ENCODE measurements around the gene TBC1D5.

TBC1D5 gene

DNA sequence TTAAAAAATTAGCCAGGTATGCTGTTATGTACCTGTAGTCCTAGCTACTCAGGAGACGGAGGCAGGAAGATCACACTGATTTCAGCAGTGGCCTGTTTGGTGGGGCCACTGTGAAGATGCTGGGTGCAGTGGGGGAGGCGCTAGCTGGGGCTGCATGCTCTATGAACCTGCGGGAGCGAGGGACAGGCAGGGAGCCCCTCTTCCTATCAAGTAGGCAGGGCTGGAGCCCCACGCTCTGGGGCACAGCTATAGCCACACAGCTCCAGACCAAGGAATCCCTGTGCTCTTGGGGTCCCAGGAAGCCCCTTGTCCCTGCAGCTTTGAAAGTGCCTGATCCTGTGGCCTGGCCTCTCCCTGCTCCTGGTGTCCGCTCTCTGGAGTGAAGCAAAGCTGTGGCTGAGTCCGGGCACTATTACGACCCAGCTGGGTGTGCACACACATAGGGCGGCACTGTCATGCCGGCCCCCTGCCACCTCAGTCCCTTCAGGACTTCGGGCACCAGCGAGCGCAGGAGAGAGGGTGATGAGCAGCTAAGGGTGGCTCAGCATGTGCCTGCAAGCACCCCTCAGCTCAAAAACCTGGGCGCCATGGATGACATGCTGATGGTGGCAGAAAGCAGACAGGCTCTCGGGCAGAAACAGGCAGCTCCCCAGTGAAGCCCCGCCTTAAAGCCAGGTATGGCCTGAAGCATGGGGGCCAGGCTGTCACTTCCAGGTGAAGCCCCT is 262.6 kb downstream of the TBC1D5 start:
- peaks cover 10% of the 10 kb centered on the region for H3K79me1 ChIP-seq (replicated peaks; ENCODE audit: low read length, poor library complexity, severe bottlenecking)
- no peak overlapping the region for H4K8ac ChIP-seq (ENCODE audit: low read length)
- no peak for DNase-seq
- no peak overlapping the region for H2BK5ac ChIP-seq (ENCODE audit: low read depth, low read length, poor library complexity, severe bottlenecking)
- no peak overlapping the region for H3K18ac ChIP-seq (ENCODE audit: low read depth in 1 of 2, low read length in 2 of 2)
- H3K27ac ChIP-seq (ENCODE audit: low read length, poor library complexity, severe bottlenecking): no peak overlapping the region
- no peak overlapping the region for H3K14ac ChIP-seq (ENCODE audit: low read length in 2 of 2)
- no peak overlapping the region for H2BK12ac ChIP-seq (ENCODE audit: low read length in 2 of 2)
- no peak overlapping the region for H3K4me2 ChIP-seq (ENCODE audit: low read length, poor library complexity, severe bottlenecking)
- H2AFZ ChIP-seq (ENCODE audit: low read depth, low read length): no peak overlapping the region
- WGBS: 98% methylated on average over 16 of the region's 16 CpGs
- no peak overlapping the region for H3K23ac ChIP-seq (ENCODE audit: low read length in 2 of 2)
- H3K9me3 ChIP-seq (ENCODE audit: control insufficient read depth, low read length): no peaks in the 10 kb centered on the region
- no peak overlapping the region for H2BK120ac ChIP-seq (ENCODE audit: low read depth, low read length)
- H3K36me3 ChIP-seq (ENCODE audit: control insufficient read depth in 1 of 2, insufficient read depth in 2 of 2, low read depth in 1 of 2, low read length in 2 of 2): peaks cover 10 to 16% of the 10 kb centered on the region in 2 experiments
- H3K9ac ChIP-seq (ENCODE audit: low read length): no peak overlapping the region
- H4K91ac ChIP-seq (ENCODE audit: low read length): no peak overlapping the region
- no peaks in the 10 kb centered on the region for H3K27me3 ChIP-seq (ENCODE audit: control insufficient read depth in 1 of 2, insufficient read depth in 1 of 2, low read length in 2 of 2)
- no peak overlapping the region for H2AK5ac ChIP-seq (ENCODE audit: low read length, severe bottlenecking)
- H2BK15ac ChIP-seq (ENCODE audit: low read depth, poor library complexity, severe bottlenecking): no peak overlapping the region
- H3K4me3 ChIP-seq (ENCODE audit: insufficient read depth in 1 of 2, low read depth in 1 of 2, low read length in 2 of 2): no peak overlapping the region
- no peaks in the 10 kb centered on the region for H3K4me1 ChIP-seq (ENCODE audit: control insufficient read depth, insufficient read depth, low read depth, low read length)
- no peak overlapping the region for H3K4ac ChIP-seq (ENCODE audit: low read depth in 1 of 2, low read length in 2 of 2)

DNA sequence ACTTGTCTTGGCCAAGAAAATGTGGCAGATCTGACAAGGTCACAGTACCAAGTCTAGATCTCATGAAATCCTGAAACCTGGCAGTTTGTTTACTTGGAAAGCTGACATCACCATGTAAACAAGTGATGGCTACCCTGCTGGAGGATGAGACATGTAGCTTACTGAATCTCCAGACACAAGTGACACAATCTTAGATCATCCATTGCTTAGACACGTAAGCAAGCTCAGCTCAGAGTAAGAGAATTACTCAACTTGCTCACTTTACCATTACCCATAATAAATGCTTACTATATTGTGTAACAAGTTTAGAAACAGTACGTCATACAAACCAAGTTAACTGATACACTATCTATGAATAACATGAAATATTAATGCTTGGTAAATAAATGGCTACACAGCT is 263.8 kb downstream of the TBC1D5 start:
- Histone ChIP-seq H3K4me3 (ENCODE audit: insufficient read depth in 1 of 2, low read depth in 1 of 2, low read length in 2 of 2) (no peak overlapping the region), H4K91ac (ENCODE audit: low read length) (no peak overlapping the region), H3K9ac (ENCODE audit: low read length) (peak overlapping the region; percentile 52), H3K36me3 (ENCODE audit: control insufficient read depth in 1 of 2, insufficient read depth in 2 of 2, low read depth in 1 of 2, low read length in 2 of 2) (peaks cover 10 to 16% of the 10 kb centered on the region in 2 experiments), H3K79me1 (replicated peaks; ENCODE audit: low read length, poor library complexity, severe bottlenecking) (peaks cover 10% of the 10 kb centered on the region), H3K18ac (ENCODE audit: low read depth in 1 of 2, low read length in 2 of 2) (no peak overlapping the region), H3K4me1 (ENCODE audit: control insufficient read depth, insufficient read depth, low read depth, low read length) (no peaks in the 10 kb centered on the region), H3K4me2 (ENCODE audit: low read length, poor library complexity, severe bottlenecking) (no peak overlapping the region), H2BK5ac (ENCODE audit: low read depth, low read length, poor library complexity, severe bottlenecking) (no peak overlapping the region), H3K9me3 (ENCODE audit: control insufficient read depth, low read length) (no peaks in the 10 kb centered on the region), H2BK120ac (ENCODE audit: low read depth, low read length) (no peak overlapping the region), H2AK5ac (ENCODE audit: low read length, severe bottlenecking) (no peak overlapping the region), H3K27ac (ENCODE audit: low read length, poor library complexity, severe bottlenecking) (no peak overlapping the region), H2BK15ac (ENCODE audit: low read depth, poor library complexity, severe bottlenecking) (no peak overlapping the region), H2AFZ (ENCODE audit: low read depth, low read length) (no peak overlapping the region), H3K27me3 (ENCODE audit: control insufficient read depth in 1 of 2, insufficient read depth in 1 of 2, low read length in 2 of 2) (no peaks in the 10 kb centered on the region), H3K23ac (ENCODE audit: low read length in 2 of 2) (no peak overlapping the region), H3K14ac (ENCODE audit: low read length in 2 of 2) (peak overlapping the region in 1 of 2 experiments; percentile 11), H3K4ac (ENCODE audit: low read depth in 1 of 2, low read length in 2 of 2) (no peak overlapping the region), H2BK12ac (ENCODE audit: low read length in 2 of 2) (no peak overlapping the region), H4K8ac (ENCODE audit: low read length) (no peak overlapping the region)
- DNase-seq: peak; percentile 94
- WGBS: 0% methylated on average over 1 of the region's 2 CpGs

DNA sequence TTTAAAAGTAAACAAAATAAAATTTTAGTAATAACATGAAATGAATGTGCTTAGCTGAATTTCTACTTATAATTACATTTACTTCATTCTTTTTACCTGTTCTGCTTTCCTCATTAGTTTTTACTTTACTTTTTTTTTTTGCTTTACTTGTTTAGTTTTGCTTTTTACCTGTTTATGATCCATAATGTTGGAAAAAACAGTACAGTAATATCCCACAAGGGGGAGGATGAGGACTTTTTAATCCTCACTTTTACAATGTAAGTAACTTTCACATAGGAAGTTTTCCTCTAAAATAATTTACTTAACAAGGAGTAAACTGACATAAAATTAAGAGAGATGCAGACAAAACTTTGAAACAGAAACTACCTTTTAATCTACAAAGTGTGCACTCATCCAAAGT is 268.7 kb downstream of the TBC1D5 start:
- Histone ChIP-seq H4K8ac (ENCODE audit: low read length) (no peak overlapping the region), H3K23ac (ENCODE audit: low read length in 2 of 2) (no peak overlapping the region), H2BK15ac (ENCODE audit: low read depth, poor library complexity, severe bottlenecking) (no peak overlapping the region), H3K36me3 (ENCODE audit: control insufficient read depth in 1 of 2, insufficient read depth in 2 of 2, low read depth in 1 of 2, low read length in 2 of 2) (no peaks in the 10 kb centered on the region), H3K4ac (ENCODE audit: low read depth in 1 of 2, low read length in 2 of 2) (no peak overlapping the region), H4K91ac (ENCODE audit: low read length) (no peak overlapping the region), H2BK12ac (ENCODE audit: low read length in 2 of 2) (no peak overlapping the region), H3K9ac (ENCODE audit: low read length) (peak overlapping the region; percentile 21), H3K4me2 (ENCODE audit: low read length, poor library complexity, severe bottlenecking) (no peak overlapping the region), H3K4me3 (ENCODE audit: insufficient read depth in 1 of 2, low read depth in 1 of 2, low read length in 2 of 2) (no peak overlapping the region), H3K27me3 (ENCODE audit: control insufficient read depth in 1 of 2, insufficient read depth in 1 of 2, low read length in 2 of 2) (no peaks in the 10 kb centered on the region), H2AFZ (ENCODE audit: low read depth, low read length) (no peak overlapping the region), H2AK5ac (ENCODE audit: low read length, severe bottlenecking) (no peak overlapping the region), H3K27ac (ENCODE audit: low read length, poor library complexity, severe bottlenecking) (no peak overlapping the region), H2BK120ac (ENCODE audit: low read depth, low read length) (no peak overlapping the region), H3K79me1 (replicated peaks; ENCODE audit: low read length, poor library complexity, severe bottlenecking) (peaks cover 3% of the 10 kb centered on the region), H3K9me3 (ENCODE audit: control insufficient read depth, low read length) (no peaks in the 10 kb centered on the region), H3K4me1 (ENCODE audit: control insufficient read depth, insufficient read depth, low read depth, low read length) (no peaks in the 10 kb centered on the region), H3K18ac (ENCODE audit: low read depth in 1 of 2, low read length in 2 of 2) (no peak overlapping the region), H2BK5ac (ENCODE audit: low read depth, low read length, poor library complexity, severe bottlenecking) (no peak overlapping the region), H3K14ac (ENCODE audit: low read length in 2 of 2) (no peak overlapping the region)
- DNase-seq: peak; percentile 17

DNA sequence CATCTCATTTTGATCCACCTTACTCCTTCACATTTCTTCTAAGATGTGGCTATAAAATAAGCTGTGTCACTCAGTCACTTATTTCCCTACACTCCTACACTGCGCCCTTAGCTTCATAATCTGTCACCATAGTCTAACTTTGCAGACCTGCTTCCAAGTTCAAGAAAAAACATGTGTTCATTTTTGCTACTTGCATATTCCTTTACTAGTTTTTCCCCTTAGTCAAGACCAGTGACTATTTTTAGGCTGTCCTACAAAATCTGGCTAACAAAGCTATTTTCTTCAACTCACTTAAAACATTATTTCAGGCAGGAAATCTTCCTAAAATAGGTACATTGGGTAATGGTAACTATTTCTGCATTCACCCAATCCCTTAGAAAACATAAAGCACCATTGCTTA is 272.5 kb downstream of the TBC1D5 start:
- Histone ChIP-seq H3K18ac (ENCODE audit: low read depth in 1 of 2, low read length in 2 of 2) (no peak overlapping the region), H2AK5ac (ENCODE audit: low read length, severe bottlenecking) (no peak overlapping the region), H3K27ac (ENCODE audit: low read length, poor library complexity, severe bottlenecking) (no peak overlapping the region), H2AFZ (ENCODE audit: low read depth, low read length) (no peak overlapping the region), H3K23ac (ENCODE audit: low read length in 2 of 2) (no peak overlapping the region), H2BK5ac (ENCODE audit: low read depth, low read length, poor library complexity, severe bottlenecking) (no peak overlapping the region), H3K4me1 (ENCODE audit: control insufficient read depth, insufficient read depth, low read depth, low read length) (no peaks in the 10 kb centered on the region), H3K4me2 (ENCODE audit: low read length, poor library complexity, severe bottlenecking) (no peak overlapping the region), H4K91ac (ENCODE audit: low read length) (no peak overlapping the region), H3K4ac (ENCODE audit: low read depth in 1 of 2, low read length in 2 of 2) (no peak overlapping the region), H2BK120ac (ENCODE audit: low read depth, low read length) (no peak overlapping the region), H4K8ac (ENCODE audit: low read length) (no peak overlapping the region), H2BK15ac (ENCODE audit: low read depth, poor library complexity, severe bottlenecking) (no peak overlapping the region), H3K9ac (ENCODE audit: low read length) (no peak overlapping the region), H3K9me3 (ENCODE audit: control insufficient read depth, low read length) (no peaks in the 10 kb centered on the region), H3K14ac (ENCODE audit: low read length in 2 of 2) (no peak overlapping the region), H3K27me3 (ENCODE audit: control insufficient read depth in 1 of 2, insufficient read depth in 1 of 2, low read length in 2 of 2) (no peaks in the 10 kb centered on the region), H3K4me3 (ENCODE audit: insufficient read depth in 1 of 2, low read depth in 1 of 2, low read length in 2 of 2) (no peak overlapping the region), H3K36me3 (ENCODE audit: control insufficient read depth in 1 of 2, insufficient read depth in 2 of 2, low read depth in 1 of 2, low read length in 2 of 2) (no peaks in the 10 kb centered on the region), H3K79me1 (replicated peaks; ENCODE audit: low read length, poor library complexity, severe bottlenecking) (peaks cover 1% of the 10 kb centered on the region), H2BK12ac (ENCODE audit: low read length in 2 of 2) (no peak overlapping the region)
- 100% methylated on average over 1 of the region's 1 CpG for WGBS
- DNase-seq: no peak

All from mesenchymal stem cell (in vitro differentiated cells and primary cell).